Fibroblast of skin of right biceps (primary cell): Measurements from ENCODE around the gene GET4.
"Not testable (repeated sequence)": the region's sequence is repeated elsewhere in the genome, so short reads cannot be mapped to it uniquely, and the experiment has no call there.

ENCODE experiments used
- DNase-seq: peaks from one replicate; pipeline ENCODE4 v3.0.0-alpha.2; 2013

Gene GET4

GRCh38 chr7:871900-872537, 4.3 kb upstream of the GET4 start:
- no peak for DNase-seq

GRCh38 chr7:872685-873084, 3.7 kb upstream of the GET4 start:
- not testable (repeated sequence) for DNase-seq

- peak; percentile 79 for DNase-seq
These were observed 2.9 kb upstream of the GET4 start for GRCh38 chr7:873367-874002.

GRCh38 chr7:874031-874749, 2.2 kb upstream of the GET4 start:
- DNase-seq, result no peak

GRCh38 chr7:875051-875450, 1.3 kb upstream of the GET4 start:
- DNase-seq, result no peak

- DNase-seq, result no peak
These were observed 778 bp upstream of the GET4 start for GRCh38 chr7:875476-876076.

GRCh38 chr7:876972-877311, 588 bp downstream of the GET4 start:
- DNase-seq, result no peak

- no peak for DNase-seq
These were observed 1.2 kb downstream of the GET4 start for GRCh38 chr7:877312-878232.

- no peak for DNase-seq
These were observed 2.7 kb downstream of the GET4 start for GRCh38 chr7:879093-879492.

- no peak for DNase-seq
These were observed 3.4 kb downstream of the GET4 start for GRCh38 chr7:879706-880105.

GRCh38 chr7:880450-880849, 4.1 kb downstream of the GET4 start:
- DNase-seq, result no peak

GRCh38 chr7:881441-882234, 5.3 kb downstream of the GET4 start:
- DNase-seq, result no peak

- no peak for DNase-seq
These were observed 6.1 kb downstream of the GET4 start for GRCh38 chr7:882336-883035.

GRCh38 chr7:883055-884021, 7.0 kb downstream of the GET4 start:
- DNase-seq, result no peak

- DNase-seq, result no peak
These were observed 8.0 kb downstream of the GET4 start for GRCh38 chr7:884191-885003.

- DNase-seq, result no peak
These were observed 9.0 kb downstream of the GET4 start for GRCh38 chr7:885261-885892.

- no peak for DNase-seq
These were observed 9.7 kb downstream of the GET4 start for GRCh38 chr7:885893-886625.
